ENCODE results near the gene XPNPEP2.
"Not testable (repeated sequence)": the region's sequence is repeated elsewhere in the genome, so short reads cannot be mapped to it uniquely, and the experiment has no call there.

DNA sequence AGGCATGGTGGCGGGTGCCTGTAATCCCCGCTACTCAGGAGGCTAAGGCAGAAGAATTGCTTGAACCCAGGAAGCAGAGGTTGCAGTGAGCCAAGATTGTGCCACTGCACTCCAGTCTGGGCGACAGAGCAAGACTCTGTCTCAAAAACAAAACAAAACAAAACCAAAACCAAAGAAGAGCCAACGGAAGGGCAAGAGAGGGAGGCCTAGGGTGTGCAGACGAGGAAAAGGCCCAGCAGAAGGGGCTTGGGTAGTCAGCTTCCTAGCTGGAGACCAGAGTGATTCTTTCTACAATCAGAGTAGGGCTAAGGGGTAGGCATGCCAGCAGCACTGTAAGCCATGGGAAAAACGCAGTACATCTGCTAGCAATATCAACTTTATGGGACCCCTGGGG is 4.0 kb downstream of the XPNPEP2 start:
- TF ChIP-seq POLR2A, POLR2AphosphoS5 (IDR thresholded peaks at IDR 0.05): not testable (repeated sequence)
- TF ChIP-seq, protein P1, sequence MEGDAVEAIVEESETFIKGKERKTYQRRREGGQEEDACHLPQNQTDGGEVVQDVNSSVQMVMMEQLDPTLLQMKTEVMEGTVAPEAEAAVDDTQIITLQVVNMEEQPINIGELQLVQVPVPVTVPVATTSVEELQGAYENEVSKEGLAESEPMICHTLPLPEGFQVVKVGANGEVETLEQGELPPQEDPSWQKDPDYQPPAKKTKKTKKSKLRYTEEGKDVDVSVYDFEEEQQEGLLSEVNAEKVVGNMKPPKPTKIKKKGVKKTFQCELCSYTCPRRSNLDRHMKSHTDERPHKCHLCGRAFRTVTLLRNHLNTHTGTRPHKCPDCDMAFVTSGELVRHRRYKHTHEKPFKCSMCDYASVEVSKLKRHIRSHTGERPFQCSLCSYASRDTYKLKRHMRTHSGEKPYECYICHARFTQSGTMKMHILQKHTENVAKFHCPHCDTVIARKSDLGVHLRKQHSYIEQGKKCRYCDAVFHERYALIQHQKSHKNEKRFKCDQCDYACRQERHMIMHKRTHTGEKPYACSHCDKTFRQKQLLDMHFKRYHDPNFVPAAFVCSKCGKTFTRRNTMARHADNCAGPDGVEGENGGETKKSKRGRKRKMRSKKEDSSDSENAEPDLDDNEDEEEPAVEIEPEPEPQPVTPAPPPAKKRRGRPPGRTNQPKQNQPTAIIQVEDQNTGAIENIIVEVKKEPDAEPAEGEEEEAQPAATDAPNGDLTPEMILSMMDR (IDR thresholded peaks at IDR 0.05), result not testable (repeated sequence)

Data from breast epithelium (tissue), 3 donors.